SK-N-SH treated with all-trans-retinoic acid at 6 μM for 48 hours (cell line): ENCODE results near the gene TMEFF2.
A peak's percentile ranks its signal among the peaks of the same experiment; 100 is the strongest.

ENCODE experiments used
- ATAC-seq: fragments of 200-7000 bp; cut with Tn5 transposase; 3 replicates; pipeline ENCODE4 v1.9.1; 2020; ENCODE audit warnings: mild to moderate bottlenecking, moderate library complexity
- ARNTL ChIP-seq: fragments of 450-650 bp; formaldehyde crosslinking; IDR thresholded peaks from 2 replicates; pipeline ENCODE4 v1.5.0; 2020; ENCODE audit warnings: low read depth, mild to moderate bottlenecking, moderate library complexity, borderline replicate concordance
- BACH2 ChIP-seq: fragments of 250-450 bp; sonication (Bioruptor Pico); IDR thresholded peaks from 2 replicates; pipeline ENCODE4 v1.9.0; 2021; ENCODE audit warnings: mild to moderate bottlenecking, borderline replicate concordance
- CREB5 ChIP-seq: fragments of 250-450 bp; sonication (Bioruptor Pico); IDR thresholded peaks from 2 replicates; pipeline ENCODE4 v1.5.1; 2020; ENCODE audit warnings: low read depth, mild to moderate bottlenecking, moderate library complexity
- CSDC2 ChIP-seq: fragments of 250-450 bp; sonication (Bioruptor Pico); IDR thresholded peaks from 2 replicates; pipeline ENCODE4 v1.5.0; 2020; ENCODE audit warnings: mild to moderate bottlenecking, moderate library complexity
- CSRNP3 ChIP-seq: fragments of 250-450 bp; sonication (Bioruptor Pico); IDR thresholded peaks from 2 replicates; pipeline ENCODE4 v1.5.1; 2021; ENCODE audit warnings: mild to moderate bottlenecking, moderate library complexity
- ESRRG ChIP-seq: fragments of 250-450 bp; sonication (Bioruptor Pico); IDR thresholded peaks from 2 replicates; pipeline ENCODE4 v1.6.1; 2021; ENCODE audit warnings: mild to moderate bottlenecking
- GLIS3 ChIP-seq: fragments of 250-450 bp; sonication (Bioruptor Pico); IDR thresholded peaks from 2 replicates; pipeline ENCODE4 v1.5.0; 2020; ENCODE audit warnings: mild to moderate bottlenecking, moderate library complexity
- ISL1 ChIP-seq: fragments of 250-450 bp; sonication (Bioruptor Pico); IDR thresholded peaks from 2 replicates; pipeline ENCODE4 v2.1.2; 2022; ENCODE audit warnings: mild to moderate bottlenecking, moderate library complexity
- OSR1 ChIP-seq: fragments of 250-450 bp; sonication (Bioruptor Pico); IDR thresholded peaks from 2 replicates; pipeline ENCODE4 v1.8.0; 2022; ENCODE audit warnings: moderate library complexity, mild to moderate bottlenecking, inconsistent platforms
- PATZ1 ChIP-seq: fragments of 250-450 bp; sonication (Bioruptor Pico); IDR thresholded peaks from 2 replicates; pipeline ENCODE4 v1.8.0; 2020; ENCODE audit warnings: mild to moderate bottlenecking, moderate library complexity, borderline replicate concordance
- POU6F1 ChIP-seq: fragments of 250-450 bp; sonication (Bioruptor Pico); IDR thresholded peaks from 2 replicates; pipeline ENCODE4 v1.8.0; 2021; ENCODE audit warnings: low read depth, mild to moderate bottlenecking, moderate library complexity, borderline replicate concordance
- PPARA ChIP-seq: fragments of 250-450 bp; sonication (Bioruptor Pico); IDR thresholded peaks from 2 replicates; pipeline ENCODE4 v1.5.0; 2020; ENCODE audit warnings: mild to moderate bottlenecking, borderline replicate concordance
- SNAI2 ChIP-seq: fragments of 250-450 bp; sonication (Bioruptor Pico); IDR thresholded peaks from 2 replicates; pipeline ENCODE4 v1.5.0; 2020; ENCODE audit warnings: mild to moderate bottlenecking, moderate library complexity
- TCF4 ChIP-seq: fragments of 250-450 bp; sonication (Bioruptor Pico); IDR thresholded peaks from 2 replicates; pipeline ENCODE4 v1.8.0; 2021; ENCODE audit warnings: mild to moderate bottlenecking, moderate library complexity, borderline replicate concordance
- TOX ChIP-seq: fragments of 250-450 bp; sonication (Bioruptor Pico); IDR thresholded peaks from 2 replicates; pipeline ENCODE4 v1.8.0; 2021; ENCODE audit warnings: mild to moderate bottlenecking, moderate library complexity, borderline replicate concordance
- TSHZ2 ChIP-seq: fragments of 250-450 bp; sonication (Bioruptor Pico); IDR thresholded peaks from 2 replicates; pipeline ENCODE4 v1.5.0; 2020; ENCODE audit warnings: mild to moderate bottlenecking, moderate library complexity
- ZC3H10 ChIP-seq: fragments of 250-450 bp; sonication (Bioruptor Pico); IDR thresholded peaks from 2 replicates; pipeline ENCODE4 v1.5.1; 2021; ENCODE audit warnings: mild to moderate bottlenecking, moderate library complexity
- ZFP3 ChIP-seq: fragments of 250-450 bp; sonication (Bioruptor Pico); IDR thresholded peaks from 2 replicates; pipeline ENCODE4 v1.5.0; 2020; ENCODE audit warnings: mild to moderate bottlenecking, moderate library complexity
- ZFP30 ChIP-seq: fragments of 450-650 bp; formaldehyde crosslinking; IDR thresholded peaks from 2 replicates; pipeline ENCODE4 v1.5.0; 2022; ENCODE audit warnings: mild to moderate bottlenecking, moderate library complexity
- ZNF565 ChIP-seq: fragments of 450-650 bp; formaldehyde crosslinking; conservative IDR thresholded peaks from 2 replicates; pipeline ENCODE4 v1.5.0; 2020; ENCODE audit warnings: low read depth, mild to moderate bottlenecking, moderate library complexity
- ZNF70 ChIP-seq: fragments of 450-650 bp; formaldehyde crosslinking; IDR thresholded peaks from 2 replicates; pipeline ENCODE4 v1.5.0; 2020; ENCODE audit warnings: mild to moderate bottlenecking, moderate library complexity
- ZNF8 ChIP-seq: fragments of 450-650 bp; formaldehyde crosslinking; IDR thresholded peaks from 2 replicates; pipeline ENCODE4 v1.5.0; 2020; ENCODE audit warnings: mild to moderate bottlenecking, moderate library complexity

TMEFF2 gene

GRCh38 chr2:192150166-192150565 lies 44.6 kb downstream of the TMEFF2 start:
- ATAC-seq: no peak
- no peak for TF ChIP-seq CSDC2 (CRISPR knock-in tag)
- TF ChIP-seq OSR1: no peak
- no peak for TF ChIP-seq ESRRG (CRISPR knock-in tag)
- TF ChIP-seq PATZ1 (CRISPR knock-in tag): no peak
- no peak for TF ChIP-seq ZFP3 (CRISPR knock-in tag)
- no peak for TF ChIP-seq CREB5 (CRISPR knock-in tag)
- TF ChIP-seq ZFP30: no peak
- no peak for TF ChIP-seq ZC3H10 (CRISPR knock-in tag)
- TF ChIP-seq GLIS3: no peak

GRCh38 chr2:192148620-192149321 lies 46.0 kb downstream of the TMEFF2 start:
- TF ChIP-seq ZNF8 (CRISPR knock-in tag): no peak
- TF ChIP-seq ZFP3 (CRISPR knock-in tag): no peak
- TF ChIP-seq SNAI2 (CRISPR knock-in tag): no peak
- no peak for TF ChIP-seq ZNF70
- no peak for TF ChIP-seq ZFP30
- TF ChIP-seq TOX: no peak
- TF ChIP-seq PPARA: no peak
- no peak for TF ChIP-seq CSRNP3 (CRISPR knock-in tag)
- TF ChIP-seq OSR1: no peak
- no peak for TF ChIP-seq PATZ1 (CRISPR knock-in tag)
- TF ChIP-seq TCF4: no peak
- no peak for TF ChIP-seq GLIS3
- no peak for TF ChIP-seq ZNF565 (CRISPR knock-in tag)
- no peak for TF ChIP-seq BACH2 (CRISPR knock-in tag)
- TF ChIP-seq ESRRG (CRISPR knock-in tag): no peak
- no peak for TF ChIP-seq ISL1
- TF ChIP-seq ARNTL (CRISPR knock-in tag): no peak
- TF ChIP-seq TSHZ2 (CRISPR knock-in tag): no peak
- TF ChIP-seq POU6F1 (CRISPR knock-in tag): no peak
- TF ChIP-seq, all 23 proteins: peak for 0
- peak; percentile 81 for ATAC-seq
